HepG2 (cell line): ENCODE data around the gene SLC22A31. TPM values are rescaled to one million over a fixed set of nuclear protein-coding genes. Genes with fewer than 3 reads are reported as not detected.

Source experiments
- ARNT2 ChIP-seq: sonication (generic); formaldehyde crosslinking; IDR thresholded peaks from 2 replicates; pipeline ENCODE4 v1.8.0; 2022; ENCODE audit warnings: mild to moderate bottlenecking, low read depth, missing genetic modification reagents, moderate library complexity
- BORCS8-MEF2B ChIP-seq: sonication (generic); formaldehyde crosslinking; IDR thresholded peaks from 2 replicates; pipeline ENCODE4 v1.8.0; 2022; ENCODE audit warnings: mild to moderate bottlenecking, missing genetic modification reagents
- CREM ChIP-seq, 2 experiments: sonication (generic) in 1 of 2; formaldehyde crosslinking in 1 of 2; IDR thresholded peaks; 2 replicates each; pipeline versions ENCODE4 v1.4.0 to v1.6.1; 2016 to 2020; ENCODE audit warnings: antibody characterized with exemption in 1 of 2, mild to moderate bottlenecking in 1 of 2, missing genetic modification reagents in 1 of 2
- CSRNP2 ChIP-seq: sonication (generic); formaldehyde crosslinking; conservative IDR thresholded peaks from 2 replicates; pipeline ENCODE4 v1.8.0; 2022; ENCODE audit warnings: low read depth, missing genetic modification reagents
- DR1 ChIP-seq: sonication (generic); formaldehyde crosslinking; IDR thresholded peaks from 2 replicates; pipeline ENCODE4 v1.8.0; 2021; ENCODE audit warnings: mild to moderate bottlenecking, missing genetic modification reagents, inconsistent platforms
- FOXM1 ChIP-seq: sonication (generic); formaldehyde crosslinking; IDR thresholded peaks from 2 replicates; pipeline ENCODE4 v1.5.0; 2020; ENCODE audit warnings: missing genetic modification reagents
- HOXA7 ChIP-seq: sonication (generic); formaldehyde crosslinking; IDR thresholded peaks from 2 replicates; pipeline ENCODE4 v1.8.1; 2022; ENCODE audit warnings: mild to moderate bottlenecking, missing genetic modification reagents, moderate library complexity
- NBN ChIP-seq: fragments of 450-650 bp; conservative IDR thresholded peaks from 2 replicates; pipeline ENCODE4 v1.6.1; 2017
- NR0B2 ChIP-seq: sonication (generic); formaldehyde crosslinking; IDR thresholded peaks from 2 replicates; pipeline ENCODE4 v1.4.0; 2020; ENCODE audit warnings: mild to moderate bottlenecking, missing genetic modification reagents
- PHF21A ChIP-seq: sonication (generic); formaldehyde crosslinking; IDR thresholded peaks from 2 replicates; pipeline ENCODE4 v1.5.0; 2020; ENCODE audit warnings: mild to moderate bottlenecking, missing genetic modification reagents
- SRSF4 ChIP-seq: fragments of 200-400 bp; formaldehyde crosslinking; IDR thresholded peaks from one replicate; pipeline ENCODE4 v1.6.1; 2018; ENCODE audit warnings: mild to moderate bottlenecking, low read depth, low read length, moderate library complexity; ENCODE audit not compliant: poor library complexity, severe bottlenecking
- TFDP2 ChIP-seq: sonication (generic); formaldehyde crosslinking; IDR thresholded peaks from 2 replicates; pipeline ENCODE4 v1.4.0; 2020; ENCODE audit warnings: missing genetic modification reagents
- THAP8 ChIP-seq: sonication (generic); formaldehyde crosslinking; IDR thresholded peaks from 2 replicates; pipeline ENCODE4 v1.5.1; 2020; ENCODE audit warnings: missing genetic modification reagents, mild to moderate bottlenecking, borderline replicate concordance
- ZBTB37 ChIP-seq: sonication (generic); formaldehyde crosslinking; IDR thresholded peaks from 2 replicates; pipeline ENCODE4 v1.4.0; 2020; ENCODE audit warnings: mild to moderate bottlenecking, missing genetic modification reagents
- ZNF143 ChIP-seq: sonication (generic); formaldehyde crosslinking; IDR thresholded peaks from 2 replicates; pipeline ENCODE4 v1.4.0; 2020; ENCODE audit warnings: missing genetic modification reagents
- ZNF17 ChIP-seq: sonication (generic); formaldehyde crosslinking; IDR thresholded peaks from 2 replicates; pipeline ENCODE4 v1.5.0; 2020; ENCODE audit warnings: mild to moderate bottlenecking, missing genetic modification reagents
- ZNF225 ChIP-seq: sonication (generic); formaldehyde crosslinking; IDR thresholded peaks from 2 replicates; pipeline ENCODE4 v1.4.0; 2020; ENCODE audit warnings: mild to moderate bottlenecking, missing genetic modification reagents
- ZNF550 ChIP-seq: sonication (generic); formaldehyde crosslinking; IDR thresholded peaks from 2 replicates; pipeline ENCODE4 v1.4.0; 2020; ENCODE audit warnings: mild to moderate bottlenecking, missing genetic modification reagents, borderline replicate concordance
- ZSCAN12 ChIP-seq: sonication (generic); formaldehyde crosslinking; IDR thresholded peaks from 2 replicates; pipeline ENCODE4 v1.9.0; 2021; ENCODE audit warnings: mild to moderate bottlenecking, missing genetic modification reagents
- ZSCAN20 ChIP-seq: sonication (generic); formaldehyde crosslinking; IDR thresholded peaks from 2 replicates; pipeline ENCODE4 v1.4.0; 2020; ENCODE audit warnings: missing genetic modification reagents, mild to moderate bottlenecking, borderline replicate concordance
- ZXDC ChIP-seq: sonication (generic); formaldehyde crosslinking; IDR thresholded peaks from 2 replicates; pipeline ENCODE4 v1.5.0; 2020; ENCODE audit warnings: mild to moderate bottlenecking, missing genetic modification reagents
- polyA plus RNA-seq, 8 experiments: library from polyadenylated mRNA; depleted of rRNA in 3 of 8; stranded (reverse) in 7 of 8; unstranded in 1 of 8; fragments of >200 nt; fragmentation: Illumina TruSeq in 4 of 8; extraction: Trizol in 4 of 8; gene quantifications; 2 replicates each; pipeline versions ENCODE4 v1.2.1 to v1.2.3, GENCODE V29; 2011 to 2016; ENCODE audit warnings: low read depth in 4 of 8, missing spikeins in 1 of 8, mixed read lengths in 1 of 8; ENCODE audit not compliant: insufficient read depth in 1 of 8
- total RNA-seq, 5 experiments: library from RNA; depleted of rRNA; stranded (reverse); fragments of >200 nt; fragmentation: Illumina TruSeq; extraction: Trizol; gene quantifications; 2 replicates each; pipeline ENCODE4 v1.2.3, GENCODE V29; 2016; ENCODE audit warnings: low read depth in 1 of 5

SLC22A31 gene
- total and polyA plus RNA-seq, 2 of the 13 experiments (the other 11 are each of a cell fraction or from before 2014, with no cell fraction given), result 67.3 to 83.3 TPM

GRCh38 chr16:89216315-89217137 is 16.2 kb upstream of the SLC22A31 start (continued):
- no peak for TF ChIP-seq THAP8 (CRISPR knock-in tag)
- no peak for TF ChIP-seq NBN
- no peak for TF ChIP-seq ZXDC (CRISPR knock-in tag)
- TF ChIP-seq ZSCAN12 (CRISPR knock-in tag), result no peak
- no peak for TF ChIP-seq ZNF225 (CRISPR knock-in tag)
- TF ChIP-seq FOXM1 (CRISPR knock-in tag), result no peak
- no peak for TF ChIP-seq ZSCAN20
- no peak for TF ChIP-seq BORCS8-MEF2B (CRISPR knock-in tag)
- TF ChIP-seq ZBTB37 (CRISPR knock-in tag), result no peak
- TF ChIP-seq TFDP2, result no peak
- TF ChIP-seq ZNF550 (CRISPR knock-in tag), result no peak
- no peak for TF ChIP-seq ARNT2 (CRISPR knock-in tag)
- TF ChIP-seq CREM (IDR thresholded peaks at IDR 0.05), result no peak
- no peak for TF ChIP-seq CREM (CRISPR knock-in tag; IDR thresholded peaks at IDR 0.05)
- TF ChIP-seq PHF21A, result no peak
- no peak for TF ChIP-seq HOXA7 (CRISPR knock-in tag)
- no peak for TF ChIP-seq SRSF4
- no peak for TF ChIP-seq DR1 (CRISPR knock-in tag)
- TF ChIP-seq NR0B2 (CRISPR knock-in tag), result no peak
- no peak for TF ChIP-seq ZNF17 (CRISPR knock-in tag)
- TF ChIP-seq CSRNP2 (CRISPR knock-in tag), result no peak
- no peak for TF ChIP-seq ZNF143 (CRISPR knock-in tag)
